ENCODE data around the gene NTNG2.

The NTNG2 gene

DNA sequence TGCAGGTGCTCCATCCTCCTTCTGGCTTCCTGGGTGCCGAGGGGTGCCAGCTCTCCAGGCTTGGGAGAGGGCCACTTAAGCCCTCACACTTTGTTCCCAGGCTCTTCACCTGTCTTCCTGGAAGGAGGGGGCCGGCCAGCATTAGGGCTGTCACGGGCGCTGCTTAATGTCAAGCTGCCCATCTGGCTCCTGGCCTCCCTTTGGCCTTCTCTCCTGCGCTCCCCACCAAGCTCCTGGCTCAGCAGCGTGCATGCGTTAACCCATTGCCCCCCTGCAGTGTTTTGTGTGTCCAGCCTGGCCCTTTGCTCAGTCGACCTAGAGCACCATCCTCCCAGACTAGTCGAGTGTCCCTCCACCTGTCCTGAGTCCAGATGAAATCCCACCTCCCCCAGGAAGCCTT, 21.3 kb downstream of the NTNG2 start:
- H2AFZ ChIP-seq (ENCODE audit: low read length) = no peak overlapping the region
- no peaks in the 10 kb centered on the region for H4K20me1 ChIP-seq (ENCODE audit: insufficient read depth, low read length)
- no peaks in the 10 kb centered on the region for H3K4me1 ChIP-seq (ENCODE audit: insufficient read depth, low read length, severe bottlenecking)
- H3K79me2 ChIP-seq (ENCODE audit: insufficient read depth, low read length) = no peaks in the 10 kb centered on the region
- TF ChIP-seq, protein P1, sequence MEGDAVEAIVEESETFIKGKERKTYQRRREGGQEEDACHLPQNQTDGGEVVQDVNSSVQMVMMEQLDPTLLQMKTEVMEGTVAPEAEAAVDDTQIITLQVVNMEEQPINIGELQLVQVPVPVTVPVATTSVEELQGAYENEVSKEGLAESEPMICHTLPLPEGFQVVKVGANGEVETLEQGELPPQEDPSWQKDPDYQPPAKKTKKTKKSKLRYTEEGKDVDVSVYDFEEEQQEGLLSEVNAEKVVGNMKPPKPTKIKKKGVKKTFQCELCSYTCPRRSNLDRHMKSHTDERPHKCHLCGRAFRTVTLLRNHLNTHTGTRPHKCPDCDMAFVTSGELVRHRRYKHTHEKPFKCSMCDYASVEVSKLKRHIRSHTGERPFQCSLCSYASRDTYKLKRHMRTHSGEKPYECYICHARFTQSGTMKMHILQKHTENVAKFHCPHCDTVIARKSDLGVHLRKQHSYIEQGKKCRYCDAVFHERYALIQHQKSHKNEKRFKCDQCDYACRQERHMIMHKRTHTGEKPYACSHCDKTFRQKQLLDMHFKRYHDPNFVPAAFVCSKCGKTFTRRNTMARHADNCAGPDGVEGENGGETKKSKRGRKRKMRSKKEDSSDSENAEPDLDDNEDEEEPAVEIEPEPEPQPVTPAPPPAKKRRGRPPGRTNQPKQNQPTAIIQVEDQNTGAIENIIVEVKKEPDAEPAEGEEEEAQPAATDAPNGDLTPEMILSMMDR (IDR thresholded peaks at IDR 0.05; ENCODE audit: low read length) = no peak
- no peak for TF ChIP-seq EZH2 (IDR thresholded peaks at IDR 0.05; ENCODE audit: borderline replicate concordance, low read length)
- no peaks in the 10 kb centered on the region for H3F3A ChIP-seq (ENCODE audit: insufficient read depth, low read length)
- no peak overlapping the region for H3K4me3 ChIP-seq (ENCODE audit: low read depth, low read length, poor library complexity, severe bottlenecking)
- H3K9ac ChIP-seq (ENCODE audit: low read length) = no peak overlapping the region
- H3K9me3 ChIP-seq (ENCODE audit: low read length) = no peaks in the 10 kb centered on the region
- H3K36me3 ChIP-seq (ENCODE audit: insufficient read depth, low read length) = no peaks in the 10 kb centered on the region
- no peak overlapping the region for H3K27ac ChIP-seq (ENCODE audit: low read depth, low read length, poor library complexity, severe bottlenecking)
- H3K9me2 ChIP-seq (ENCODE audit: low read depth, low read length) = no peaks in the 10 kb centered on the region
- H3K27me3 ChIP-seq (ENCODE audit: insufficient read depth, low read length) = 0 out of 2 replicates have a peak, but pooled peaks cover 10% of the 10 kb centered on the region
- no peak overlapping the region for H3K4me2 ChIP-seq (ENCODE audit: low read length)

DNA sequence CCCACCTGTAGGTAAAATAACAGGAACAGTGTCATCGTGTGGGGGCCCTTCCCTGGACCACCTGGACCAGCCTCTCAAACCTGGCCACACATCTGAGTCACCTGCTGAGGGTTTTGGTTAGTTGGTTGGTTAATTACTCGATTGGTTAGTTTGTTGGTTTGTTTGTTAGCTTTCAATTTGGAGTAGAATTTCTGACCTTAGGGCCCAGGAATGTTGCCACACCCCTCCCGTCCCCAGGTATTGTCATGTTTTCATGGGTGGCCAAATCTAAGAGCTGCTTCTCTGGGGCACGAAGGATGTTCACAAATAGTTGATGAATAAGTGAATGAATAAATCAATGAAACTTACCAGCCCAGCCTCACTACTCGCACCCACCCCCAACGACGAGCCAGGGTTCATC, 21.9 kb downstream of the NTNG2 start:
- H3K27ac ChIP-seq (ENCODE audit: low read depth, low read length, poor library complexity, severe bottlenecking) = no peak overlapping the region
- H3K9me3 ChIP-seq (ENCODE audit: low read length) = no peaks in the 10 kb centered on the region
- H3K9ac ChIP-seq (ENCODE audit: low read length) = no peak overlapping the region
- H3K4me3 ChIP-seq (ENCODE audit: low read depth, low read length, poor library complexity, severe bottlenecking) = no peak overlapping the region
- H3K4me1 ChIP-seq (ENCODE audit: insufficient read depth, low read length, severe bottlenecking) = no peaks in the 10 kb centered on the region
- no peaks in the 10 kb centered on the region for H3K79me2 ChIP-seq (ENCODE audit: insufficient read depth, low read length)
- no peaks in the 10 kb centered on the region for H3K9me2 ChIP-seq (ENCODE audit: low read depth, low read length)
- no peaks in the 10 kb centered on the region for H3F3A ChIP-seq (ENCODE audit: insufficient read depth, low read length)
- no peak overlapping the region for H3K4me2 ChIP-seq (ENCODE audit: low read length)
- H4K20me1 ChIP-seq (ENCODE audit: insufficient read depth, low read length) = no peaks in the 10 kb centered on the region
- TF ChIP-seq, protein P1 (IDR thresholded peaks at IDR 0.05; ENCODE audit: low read length) = no peak
- TF ChIP-seq EZH2 (IDR thresholded peaks at IDR 0.05; ENCODE audit: borderline replicate concordance, low read length) = no peak
- H3K36me3 ChIP-seq (ENCODE audit: insufficient read depth, low read length) = no peaks in the 10 kb centered on the region
- H2AFZ ChIP-seq (ENCODE audit: low read length) = no peak overlapping the region
- 0 out of 2 replicates have a peak, but pooled peaks cover 10% of the 10 kb centered on the region for H3K27me3 ChIP-seq (ENCODE audit: insufficient read depth, low read length)

DNA sequence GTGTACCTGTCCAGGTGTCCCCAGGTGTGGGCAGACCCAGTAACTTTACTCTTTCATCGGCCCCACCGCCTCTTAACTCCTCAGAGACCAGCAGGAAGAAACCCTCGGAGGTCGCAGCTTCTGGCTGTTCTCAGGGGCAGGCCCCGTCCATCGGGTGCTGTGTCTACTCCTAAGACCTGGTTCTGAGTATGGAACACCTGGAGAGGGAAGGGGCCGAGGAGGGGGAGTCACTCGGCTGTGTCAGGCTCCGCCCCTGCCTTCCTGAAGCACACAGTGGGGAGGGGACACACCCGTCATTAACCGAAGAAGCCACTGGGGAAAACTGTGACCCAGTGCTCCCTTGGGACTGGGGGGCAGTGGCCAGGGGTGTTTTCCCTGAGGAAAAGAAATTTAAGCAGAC, 22.3 kb downstream of the NTNG2 start:
- H4K20me1 ChIP-seq (ENCODE audit: insufficient read depth, low read length) = no peaks in the 10 kb centered on the region
- H3K9ac ChIP-seq (ENCODE audit: low read length) = no peak overlapping the region
- TF ChIP-seq, protein P1 (IDR thresholded peaks at IDR 0.05; ENCODE audit: low read length) = no peak
- H3K4me2 ChIP-seq (ENCODE audit: low read length) = no peak overlapping the region
- no peak overlapping the region for H3K4me3 ChIP-seq (ENCODE audit: low read depth, low read length, poor library complexity, severe bottlenecking)
- no peaks in the 10 kb centered on the region for H3F3A ChIP-seq (ENCODE audit: insufficient read depth, low read length)
- no peaks in the 10 kb centered on the region for H3K79me2 ChIP-seq (ENCODE audit: insufficient read depth, low read length)
- no peaks in the 10 kb centered on the region for H3K4me1 ChIP-seq (ENCODE audit: insufficient read depth, low read length, severe bottlenecking)
- H2AFZ ChIP-seq (ENCODE audit: low read length) = no peak overlapping the region
- H3K9me2 ChIP-seq (ENCODE audit: low read depth, low read length) = no peaks in the 10 kb centered on the region
- H3K27ac ChIP-seq (ENCODE audit: low read depth, low read length, poor library complexity, severe bottlenecking) = no peak overlapping the region
- H3K27me3 ChIP-seq (ENCODE audit: insufficient read depth, low read length) = 0 out of 2 replicates have a peak, but pooled peaks cover 8% of the 10 kb centered on the region
- no peaks in the 10 kb centered on the region for H3K36me3 ChIP-seq (ENCODE audit: insufficient read depth, low read length)
- no peaks in the 10 kb centered on the region for H3K9me3 ChIP-seq (ENCODE audit: low read length)

Measured in OCI-LY1 (cell line).